Esophagus squamous epithelium (tissue), 5 donors: Measurements from ENCODE around the gene BICC1. TPM values are rescaled to one million over a fixed set of nuclear protein-coding genes. Genes with fewer than 3 reads are reported as not detected.

Experiments used
- DNase-seq: peaks from one replicate; lab custom pipeline; 2025; lab: John Stamatoyannopoulos, UW
- H3K27ac ChIP-seq, 4 donors: fragments of 200-600 bp; sonication (generic); one replicate each; pipeline ENCODE4 v1.5.1; 2016 to 2019; ENCODE audit warnings: mild to moderate bottlenecking in 1 of 4
- H3K27me3 ChIP-seq, 4 donors: fragments of 200-600 bp; sonication (generic); 1 replicate in 3 of 4; 2 replicates in 1 of 4; pipeline versions ENCODE4 v1.5.1 to v1.6.0; 2017 to 2021; ENCODE audit warnings: antibody characterized with exemption in 1 of 4
- H3K36me3 ChIP-seq, 3 donors: fragments of 200-600 bp; sonication (generic); one replicate each; pipeline ENCODE4 v1.5.1; 2016 to 2019
- H3K4me1 ChIP-seq, 3 donors: fragments of 200-600 bp; sonication (generic); one replicate each; pipeline ENCODE4 v1.5.1; 2017 to 2019
- H3K4me3 ChIP-seq, 4 donors: fragments of 200-600 bp; sonication (generic); 1 replicate in 3 of 4; 2 replicates in 1 of 4; pipeline ENCODE4 v1.5.1; 2016 to 2019; ENCODE audit warnings: mild to moderate bottlenecking in 2 of 4, moderate library complexity in 1 of 4
- H3K9me3 ChIP-seq, 3 donors: fragments of 200-600 bp; sonication (generic); one replicate each; pipeline ENCODE4 v1.5.1; 2016 to 2019
- CTCF ChIP-seq, 6 experiments: fragments of 450-650 bp in 4 of 6; fragments of 200-600 bp in 2 of 6; sonication (generic) in 2 of 6; IDR thresholded peaks; one replicate each; pipeline ENCODE4 v1.5.1; 2016 to 2019; ENCODE audit warnings: antibody characterized with exemption in 6 of 6, mild to moderate bottlenecking in 4 of 6, moderate library complexity in 4 of 6
- POLR2A ChIP-seq, 4 donors: fragments of 450-650 bp; IDR thresholded peaks; one replicate each; pipeline ENCODE4 v1.6.1; 2017; ENCODE audit warnings: antibody characterized with exemption in 4 of 4, mild to moderate bottlenecking in 4 of 4, moderate library complexity in 3 of 4
- WGBS, 2 donors: methylation state at CpG; one replicate each; pipeline ENCODE4 v1.1.5; 2018; 5-methylcytosine and 5-hydroxymethylcytosine counted together
- intact Hi-C: fragments of 100-400 bp; cut with DNase I; formaldehyde crosslinking; loops from one replicate; pipeline ENCODE4 v1.15.0; 2022
- total RNA-seq, 4 donors: library from RNA; depleted of rRNA; stranded (reverse); fragments of >200 nt; gene quantifications; one replicate each; pipeline ENCODE4 v1.1.0, GENCODE V29; 2016
- donor health status: DM: yes; HTN: yes; CAD: no.

BICC1 gene
- total RNA-seq, 4 donors from 2014 or later: 0.11 to 8.2 (median 2.0) TPM

GRCh38 chr10:58781873-58782488 lies 269.3 kb downstream of the BICC1 start:
- Histone ChIP-seq H3K36me3 (no peaks in the 10 kb centered on the region), H3K4me1 (peaks cover 0 to 28% (median 4%) of the 10 kb centered on the region in 3 donors), H3K27ac (peak overlapping the region in 1 of 4 donors; percentile 33), H3K4me3 (no peak overlapping the region), H3K27me3 (no peaks in the 10 kb centered on the region), H3K9me3 (no peaks in the 10 kb centered on the region)
- DNase-seq: no peak
- WGBS, 2 donors: 20 to 23% methylated on average over 5 of the region's 5 CpGs
- TF ChIP-seq POLR2A (IDR thresholded peaks at IDR 0.05) (no peak), CTCF (IDR thresholded peaks at IDR 0.05) (peak; percentile 11 to 67 (median 50))
- intact Hi-C loops: no loop called here

GRCh38 chr10:58782876-58783851 lies 270.5 kb downstream of the BICC1 start:
- intact Hi-C loops: no loop called here
- no peak for DNase-seq
- H3K4me3 ChIP-seq: no peak overlapping the region
- H3K27me3 ChIP-seq: no peaks in the 10 kb centered on the region
- TF ChIP-seq POLR2A (IDR thresholded peaks at IDR 0.05) (no peak), CTCF (IDR thresholded peaks at IDR 0.05) (no peak)
- peaks cover 0 to 28% (median 4%) of the 10 kb centered on the region in 3 donors for H3K4me1 ChIP-seq
- H3K27ac ChIP-seq: peak overlapping the region in 3 of 4 donors; percentile 8 to 33 (median 33)
- H3K36me3 ChIP-seq: no peaks in the 10 kb centered on the region
- 44% methylated on average over 4 of the region's 4 CpGs for WGBS, 2 donors
- H3K9me3 ChIP-seq: no peaks in the 10 kb centered on the region

GRCh38 chr10:58784361-58784760 lies 271.7 kb downstream of the BICC1 start:
- intact Hi-C loops: no loop called here
- Histone ChIP-seq H3K4me3 (no peak overlapping the region), H3K9me3 (no peaks in the 10 kb centered on the region), H3K36me3 (no peaks in the 10 kb centered on the region), H3K27me3 (no peaks in the 10 kb centered on the region), H3K27ac (peak overlapping the region in 1 of 4 donors; percentile 33), H3K4me1 (peaks cover 0 to 28% (median 4%) of the 10 kb centered on the region in 3 donors)
- WGBS, 2 donors: 61 to 63% methylated on average over 4 of the region's 4 CpGs
- TF ChIP-seq POLR2A (IDR thresholded peaks at IDR 0.05) (no peak), CTCF (IDR thresholded peaks at IDR 0.05) (no peak)
- DNase-seq: no peak

- no peaks in the 10 kb centered on the region for H3K9me3 ChIP-seq
- no peak for DNase-seq
- no peak overlapping the region for H3K4me3 ChIP-seq
- TF ChIP-seq POLR2A (IDR thresholded peaks at IDR 0.05): no peak
- TF ChIP-seq CTCF (IDR thresholded peaks at IDR 0.05): no peak
- no peaks in the 10 kb centered on the region for H3K27me3 ChIP-seq
- no peak overlapping the region for H3K27ac ChIP-seq
- peaks cover 0 to 28% (median 4%) of the 10 kb centered on the region in 3 donors for H3K4me1 ChIP-seq
- intact Hi-C loops: no loop called here
- no peaks in the 10 kb centered on the region for H3K36me3 ChIP-seq
- WGBS, 2 donors: 79 to 84% methylated on average over 3 of the region's 3 CpGs
Observed at GRCh38 chr10:58785354-58785753, 272.7 kb downstream of the BICC1 start.

- Histone ChIP-seq H3K27ac (no peak overlapping the region), H3K27me3 (no peaks in the 10 kb centered on the region), H3K4me1 (peaks cover 0 to 4% (median 3%) of the 10 kb centered on the region in 3 donors), H3K9me3 (no peaks in the 10 kb centered on the region), H3K4me3 (no peak overlapping the region), H3K36me3 (no peaks in the 10 kb centered on the region)
- 25 to 39% methylated on average over 6 of the region's 6 CpGs for WGBS, 2 donors
- TF ChIP-seq CTCF (IDR thresholded peaks at IDR 0.05) (no peak), POLR2A (IDR thresholded peaks at IDR 0.05) (no peak)
- intact Hi-C loops: no loop called here
- no peak for DNase-seq
Observed at GRCh38 chr10:58791137-58791536, 278.5 kb downstream of the BICC1 start.
